ENCODE results near the gene KLHL7. TPM values are rescaled to one million over a fixed set of nuclear protein-coding genes. Genes with fewer than 3 reads are reported as not detected.

Gene KLHL7
- total and polyA plus RNA-seq, 10 donors, result 8.8 to 31.6 (median 20.1) TPM

GRCh38 chr7:23115991-23116390 lies 10.4 kb downstream of the KLHL7 start:
- Histone ChIP-seq H3K27me3 (replicated peaks in 1 of 7) (no peaks in the 10 kb centered on the region), H3K4me3 (no peak overlapping the region), H3K4me1 (peaks cover 0 to 12% (median 4%) of the 10 kb centered on the region in 6 donors), H3K9me3 (no peaks in the 10 kb centered on the region), H3K27ac (no peak overlapping the region), H3K36me3 (peaks cover 0 to 14% (median 0%) of the 10 kb centered on the region in 6 donors)
- WGBS, 5 donors, result 63 to 90% (median 74%) methylated on average over 2 of the region's 2 CpGs
- intact Hi-C loops (cut with DNase I; ENCODE audit: low total_unique reads), result no loop called here
- no peak for TF ChIP-seq CTCF (IDR thresholded peaks at IDR 0.05 in 8 of 11, conservative IDR thresholded peaks at IDR 0.05 in 3 of 11)
- TF ChIP-seq POLR2AphosphoS5 (IDR thresholded peaks at IDR 0.05), result no peak
- TF ChIP-seq POLR2A (IDR thresholded peaks at IDR 0.05), result no peak
- DNase-seq, result no peak

GRCh38 chr7:23117841-23118240 lies 12.3 kb downstream of the KLHL7 start:
- intact Hi-C loops (cut with DNase I; ENCODE audit: low total_unique reads), result no loop called here
- Histone ChIP-seq H3K4me1 (peaks cover 0 to 12% (median 4%) of the 10 kb centered on the region in 6 donors), H3K36me3 (peaks cover 0 to 24% (median 0%) of the 10 kb centered on the region in 6 donors), H3K27me3 (replicated peaks in 1 of 7) (no peaks in the 10 kb centered on the region), H3K9me3 (no peaks in the 10 kb centered on the region), H3K4me3 (no peak overlapping the region), H3K27ac (no peak overlapping the region)
- DNase-seq, result no peak
- no peak for TF ChIP-seq POLR2A (IDR thresholded peaks at IDR 0.05)
- no peak for TF ChIP-seq CTCF (IDR thresholded peaks at IDR 0.05 in 8 of 11, conservative IDR thresholded peaks at IDR 0.05 in 3 of 11)
- TF ChIP-seq POLR2AphosphoS5 (IDR thresholded peaks at IDR 0.05), result no peak
- 74 to 87% (median 78%) methylated on average over 2 of the region's 2 CpGs for WGBS, 5 donors

- no peak for DNase-seq
- WGBS, 5 donors, result 89 to 97% (median 94%) methylated on average over 4 of the region's 4 CpGs
- intact Hi-C loops (cut with DNase I; ENCODE audit: low total_unique reads), result no loop called here
- Histone ChIP-seq H3K27me3 (replicated peaks in 1 of 7) (no peaks in the 10 kb centered on the region), H3K27ac (no peak overlapping the region), H3K9me3 (no peaks in the 10 kb centered on the region), H3K4me3 (no peak overlapping the region), H3K4me1 (peaks cover 0 to 12% (median 4%) of the 10 kb centered on the region in 6 donors), H3K36me3 (peaks cover 0 to 31% (median 2%) of the 10 kb centered on the region in 6 donors)
- no peak for TF ChIP-seq POLR2A (IDR thresholded peaks at IDR 0.05)
- TF ChIP-seq POLR2AphosphoS5 (IDR thresholded peaks at IDR 0.05), result no peak
- no peak for TF ChIP-seq CTCF (IDR thresholded peaks at IDR 0.05 in 8 of 11, conservative IDR thresholded peaks at IDR 0.05 in 3 of 11)
These were observed 14.5 kb downstream of the KLHL7 start for GRCh38 chr7:23120106-23120505.

GRCh38 chr7:23121165-23121564 lies 15.6 kb downstream of the KLHL7 start:
- no peak for TF ChIP-seq POLR2A (IDR thresholded peaks at IDR 0.05)
- no peak for TF ChIP-seq CTCF (IDR thresholded peaks at IDR 0.05 in 8 of 11, conservative IDR thresholded peaks at IDR 0.05 in 3 of 11)
- TF ChIP-seq POLR2AphosphoS5 (IDR thresholded peaks at IDR 0.05), result no peak
- Histone ChIP-seq H3K27me3 (replicated peaks in 1 of 7) (no peaks in the 10 kb centered on the region), H3K36me3 (peaks cover 0 to 41% (median 9%) of the 10 kb centered on the region in 6 donors), H3K27ac (no peak overlapping the region), H3K9me3 (no peaks in the 10 kb centered on the region), H3K4me3 (no peak overlapping the region), H3K4me1 (peaks cover 0 to 5% (median 2%) of the 10 kb centered on the region in 6 donors)
- intact Hi-C loops (cut with DNase I; ENCODE audit: low total_unique reads), result no loop called here
- no peak for DNase-seq
- WGBS, 5 donors, result 91 to 94% (median 93%) methylated on average over 4 of the region's 4 CpGs
